GM19193 (cell line): ENCODE data around the gene ZNF331.

ENCODE experiments used
- POLR2A ChIP-seq: IDR thresholded peaks from 4 replicates; pipeline ENCODE4 v1.6.1; 2011; ENCODE audit not compliant: insufficient read depth, insufficient read length; ENCODE audit errors: extremely low read depth

Gene ZNF331

DNA sequence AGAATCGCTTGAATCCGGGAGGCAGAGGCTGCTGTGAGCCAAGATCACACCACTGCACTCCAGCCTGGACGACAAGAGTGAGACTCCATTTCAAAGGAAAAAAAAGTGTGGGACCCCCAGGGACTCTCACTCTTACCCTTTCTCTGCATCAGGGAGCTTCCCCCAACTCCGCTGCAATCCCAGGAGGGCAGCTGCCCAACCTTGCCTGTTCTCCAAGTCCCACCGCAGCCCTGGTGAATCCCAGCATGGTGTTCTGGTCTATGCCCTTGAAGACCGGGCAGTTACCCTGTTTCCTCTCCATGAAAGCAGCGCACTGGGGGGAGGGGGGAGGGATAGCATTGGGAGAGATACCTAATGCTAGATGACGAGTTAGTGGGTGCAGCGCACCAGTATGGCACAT, 58.1 kb downstream of the ZNF331 start:
- no peak for TF ChIP-seq POLR2A

DNA sequence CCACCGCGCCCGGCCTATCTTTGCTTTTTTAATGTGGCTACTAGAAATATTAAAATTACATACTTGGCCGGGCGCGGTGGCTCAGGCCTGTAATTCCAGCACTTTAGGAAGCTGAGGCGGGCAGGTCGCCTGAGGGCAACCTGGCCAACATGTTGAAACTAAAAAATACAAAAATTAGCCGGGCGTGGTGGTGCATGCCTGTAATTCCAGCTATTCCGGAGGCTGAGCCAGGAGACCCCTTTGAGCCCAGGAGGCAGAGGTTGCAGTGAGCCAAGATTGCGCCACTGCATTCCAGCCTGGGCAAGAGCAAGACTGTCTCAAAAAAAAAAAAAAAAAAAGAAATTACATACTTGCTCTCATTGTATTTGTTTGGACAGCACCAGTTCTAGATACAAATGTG, 59.1 kb downstream of the ZNF331 start:
- TF ChIP-seq POLR2A: no peak

DNA sequence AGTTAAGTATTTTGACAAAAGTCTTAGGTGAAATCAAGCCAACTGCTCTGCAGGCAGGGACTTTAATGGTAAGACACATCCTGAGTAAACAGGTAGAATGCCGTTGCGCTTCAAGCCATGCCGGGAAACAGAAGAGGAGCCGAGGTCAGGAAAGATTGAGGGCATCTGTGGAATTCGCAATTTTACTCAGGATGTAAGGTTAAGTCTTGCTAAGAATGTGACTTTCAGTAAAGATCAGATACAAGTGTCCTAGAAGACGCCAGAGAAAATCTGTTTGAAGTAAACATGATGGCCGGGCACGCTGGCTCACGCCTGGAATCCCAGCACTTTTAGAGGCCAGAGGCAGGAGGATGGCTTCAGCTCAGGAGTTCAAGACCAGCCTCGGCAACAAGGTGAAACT, 60.4 kb downstream of the ZNF331 start:
- no peak for TF ChIP-seq POLR2A

DNA sequence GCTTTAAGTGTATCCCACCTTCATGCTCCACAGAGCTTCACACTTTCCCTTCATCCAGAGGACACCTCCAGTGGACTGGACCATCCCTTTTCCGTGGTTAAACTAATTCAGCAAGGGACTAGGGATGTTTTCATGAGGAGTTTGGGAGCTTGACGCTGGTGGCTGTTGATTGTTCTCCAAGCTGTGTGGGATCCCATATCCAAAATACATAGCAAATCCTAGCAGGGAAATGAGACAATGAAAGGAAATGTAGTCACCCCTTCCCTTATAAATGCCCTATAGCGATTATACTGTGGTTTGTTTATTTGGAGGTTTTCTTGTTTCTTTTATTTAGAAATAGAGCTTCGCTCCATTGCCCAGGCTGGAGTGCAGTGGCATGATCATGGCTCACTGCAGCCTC, 62.3 kb downstream of the ZNF331 start:
- TF ChIP-seq POLR2A: no peak

DNA sequence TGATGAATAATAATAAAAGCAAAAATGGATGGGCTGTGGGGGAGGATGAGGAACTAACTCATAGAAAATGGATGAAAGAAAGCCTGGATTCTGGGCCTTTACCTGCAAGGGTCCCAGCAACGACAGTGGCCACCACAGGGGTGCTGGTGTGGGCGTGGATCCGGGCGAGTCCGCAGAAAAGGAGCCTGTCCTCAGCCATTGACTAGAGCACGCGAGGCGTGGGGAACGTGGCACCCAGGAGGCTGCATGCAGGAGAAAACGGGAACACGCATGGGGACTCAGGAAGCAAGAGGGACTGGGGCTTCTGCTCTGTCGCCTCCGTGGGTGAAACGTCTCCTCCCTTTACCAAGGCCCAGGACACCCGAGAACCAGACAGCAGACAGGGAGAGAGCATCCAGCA, 68.1 kb downstream of the ZNF331 start:
- TF ChIP-seq POLR2A: no peak

DNA sequence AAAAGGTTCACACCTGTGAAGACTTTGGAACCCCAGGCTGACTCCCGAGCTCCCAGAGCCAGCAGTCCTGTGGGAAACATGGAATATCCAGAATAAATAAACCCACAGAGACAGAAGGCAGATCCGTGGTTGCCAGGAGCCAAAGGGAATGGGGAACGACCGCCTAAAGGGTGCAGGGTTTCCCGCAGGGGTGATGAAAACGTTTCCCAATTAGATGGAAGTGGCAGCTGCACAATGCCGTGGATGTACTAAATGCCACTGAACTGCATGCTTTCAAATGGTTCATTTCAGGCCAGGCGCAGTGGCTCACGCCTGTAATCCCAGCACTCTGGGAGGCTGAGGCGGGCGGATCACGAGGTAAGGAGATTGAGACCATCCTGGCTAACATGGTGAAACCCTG, 70.4 kb downstream of the ZNF331 start:
- no peak for TF ChIP-seq POLR2A

DNA sequence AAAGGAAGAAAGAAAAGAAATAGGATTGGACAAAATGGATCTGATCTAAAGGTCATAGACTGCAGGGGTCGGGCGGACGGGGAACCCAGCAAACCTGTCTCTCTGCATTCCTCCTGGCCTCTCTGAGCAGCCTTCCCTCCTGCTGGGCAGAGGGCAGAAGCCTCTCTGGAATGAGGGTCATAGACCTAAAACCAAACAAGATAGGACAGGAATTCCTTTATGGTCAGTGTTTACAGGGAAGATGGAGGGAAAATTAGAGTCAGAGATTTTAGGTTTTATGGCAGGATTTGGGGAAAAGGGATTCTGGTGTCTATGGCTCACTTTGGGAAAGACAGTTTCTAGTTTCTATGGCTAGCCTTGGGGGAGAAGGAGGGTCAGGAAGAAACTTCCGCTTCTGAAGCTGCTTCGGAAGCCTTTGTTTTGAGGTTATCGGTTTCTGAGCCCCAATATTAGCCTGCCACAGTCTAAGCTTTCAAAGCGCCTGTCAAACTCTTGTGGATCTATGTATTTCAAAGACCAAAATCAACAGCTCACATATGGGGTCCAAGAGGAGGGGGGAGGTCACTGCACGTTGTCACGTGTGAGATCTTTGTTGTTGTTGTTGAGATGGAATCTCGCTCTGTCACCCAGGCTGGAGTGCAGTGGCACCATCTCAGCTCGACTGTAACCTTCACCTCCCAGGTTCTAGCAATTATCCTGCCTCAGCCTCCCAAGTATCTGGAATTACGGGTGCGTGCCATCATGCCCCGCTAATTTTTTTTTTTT, 75.0 kb downstream of the ZNF331 start:
- TF ChIP-seq POLR2A: no peak

DNA sequence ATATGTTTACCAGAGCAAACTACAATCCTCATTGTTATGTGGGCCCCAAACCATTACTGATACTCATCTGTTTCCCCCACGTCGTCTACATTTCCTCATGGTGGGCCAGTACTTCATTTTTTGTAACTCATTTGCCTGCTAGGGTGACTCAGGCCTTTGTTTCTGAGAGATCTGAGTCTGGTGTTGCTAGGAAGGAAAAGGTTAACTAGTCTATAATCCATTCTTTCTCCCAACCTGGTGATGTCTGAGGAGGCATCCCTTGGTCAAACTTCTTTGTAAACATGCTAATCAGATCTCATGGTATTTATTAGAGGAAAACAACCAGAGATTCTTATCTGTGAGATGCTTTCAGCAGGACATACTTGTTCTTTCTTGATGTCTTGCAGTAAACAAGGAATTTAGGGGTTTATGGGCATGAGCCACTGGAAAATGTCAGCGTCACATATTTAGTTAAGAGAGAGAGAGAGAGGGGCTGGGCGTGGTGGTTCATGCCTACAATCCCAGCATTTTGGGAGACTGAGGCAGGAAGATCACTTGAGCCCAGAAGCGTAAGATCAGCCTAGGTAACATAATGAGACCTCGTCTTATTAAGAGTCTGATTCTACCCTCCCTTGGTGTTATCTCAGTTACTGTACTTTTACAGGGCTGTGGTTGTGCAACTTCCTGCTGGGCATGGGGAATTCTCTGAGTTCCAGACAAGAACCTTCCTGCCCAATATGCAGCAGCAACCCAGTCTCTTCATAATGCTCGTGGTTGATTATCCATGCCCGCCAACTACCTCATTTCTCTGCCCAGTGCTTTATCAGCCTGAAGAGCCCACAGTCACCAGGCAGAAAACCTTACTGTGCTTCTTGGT, 84.2 kb downstream of the ZNF331 start:
- no peak for TF ChIP-seq POLR2A

DNA sequence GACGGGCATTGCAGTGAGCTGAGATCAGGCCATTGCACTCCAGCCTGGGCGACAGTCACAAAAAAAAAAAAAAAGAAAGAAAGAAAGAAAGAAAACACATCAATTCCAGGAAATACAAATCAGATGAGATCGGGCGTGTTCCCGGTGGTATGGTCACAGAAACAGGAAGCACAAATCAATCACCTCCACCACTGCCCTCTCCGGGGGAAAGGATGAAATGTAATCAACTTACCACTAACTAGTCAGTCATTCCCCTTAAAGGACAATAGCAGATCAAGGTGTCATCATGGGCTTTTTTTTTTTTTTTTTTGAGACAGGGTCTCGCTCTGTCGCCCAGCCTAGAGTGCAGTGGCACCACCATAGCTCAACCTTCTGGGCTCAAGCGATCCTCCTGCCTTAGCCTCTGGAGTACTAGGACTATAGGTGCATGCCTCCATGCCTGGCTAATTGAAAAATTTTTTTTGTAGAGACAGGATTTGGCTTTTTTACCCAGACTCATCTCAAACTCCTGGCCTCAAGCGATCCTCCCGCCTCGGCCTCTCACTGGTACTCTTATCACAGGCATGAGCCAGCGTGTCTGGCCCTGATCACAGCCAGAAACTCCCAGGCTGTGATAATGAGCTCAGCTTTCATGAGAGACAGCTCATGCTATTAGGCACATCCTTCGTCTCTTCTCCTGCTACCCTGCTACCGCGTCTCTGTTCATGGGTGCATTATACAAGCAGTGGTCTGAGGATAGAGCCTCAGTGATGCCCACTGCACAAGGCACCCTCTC, 87.0 kb downstream of the ZNF331 start:
- no peak for TF ChIP-seq POLR2A

DNA sequence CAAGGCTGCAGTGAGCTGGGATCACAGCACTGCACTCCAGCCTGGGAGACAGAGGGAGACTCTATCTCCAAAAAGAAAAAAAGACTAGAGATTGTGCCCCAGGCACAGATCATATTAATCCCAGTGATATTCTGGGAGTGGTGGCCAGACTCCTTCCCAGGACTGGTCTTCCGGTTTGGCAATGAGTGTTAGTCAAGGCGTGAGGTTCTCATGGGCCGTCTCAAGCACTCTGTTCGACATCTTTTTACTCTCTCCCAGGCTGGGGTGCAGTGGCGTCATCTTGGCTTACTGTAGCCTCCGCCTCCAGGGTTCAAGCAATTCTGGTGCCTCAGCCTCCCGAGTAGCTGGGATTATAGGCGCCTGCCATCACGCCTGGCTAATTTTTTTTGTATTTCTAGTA, 88.5 kb downstream of the ZNF331 start:
- TF ChIP-seq POLR2A: no peak

DNA sequence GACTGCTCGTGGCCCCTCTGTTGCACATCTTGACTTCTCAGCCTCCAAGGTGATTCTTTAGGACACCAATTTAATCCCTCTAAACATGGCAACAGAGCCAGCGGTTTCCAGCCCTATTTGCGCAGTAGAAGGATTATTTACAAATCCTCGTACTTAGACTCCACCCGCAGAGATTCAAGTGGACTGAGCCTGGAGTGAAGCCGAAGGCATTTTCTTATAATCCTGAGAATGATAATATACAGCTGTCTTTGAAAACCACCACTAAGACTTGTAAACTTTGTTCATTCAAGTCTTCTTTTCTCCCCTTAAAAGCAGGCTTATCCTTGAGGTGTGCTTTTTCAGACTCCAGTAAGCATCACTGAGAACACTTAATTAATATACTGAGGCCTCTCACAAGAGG, 89.0 kb downstream of the ZNF331 start:
- no peak for TF ChIP-seq POLR2A
